ENCODE results near the gene ASGR2.

- TF ChIP-seq CTCF (IDR thresholded peaks at IDR 0.05) (no peak), POLR2AphosphoS5 (IDR thresholded peaks at IDR 0.05) (no peak), POLR2A (IDR thresholded peaks at IDR 0.05) (no peak), EP300 (IDR thresholded peaks at IDR 0.05) (no peak)
These were observed 27.2 kb upstream of the ASGR2 start for GRCh38 chr17:7141824-7142223.
